Measurements from ENCODE around the gene KLHL3. TPM values are rescaled to one million over a fixed set of nuclear protein-coding genes. Genes with fewer than 3 reads are reported as not detected.

Gene KLHL3
- total RNA-seq, 1 donor from 2014 or later = 8.6 TPM

DNA sequence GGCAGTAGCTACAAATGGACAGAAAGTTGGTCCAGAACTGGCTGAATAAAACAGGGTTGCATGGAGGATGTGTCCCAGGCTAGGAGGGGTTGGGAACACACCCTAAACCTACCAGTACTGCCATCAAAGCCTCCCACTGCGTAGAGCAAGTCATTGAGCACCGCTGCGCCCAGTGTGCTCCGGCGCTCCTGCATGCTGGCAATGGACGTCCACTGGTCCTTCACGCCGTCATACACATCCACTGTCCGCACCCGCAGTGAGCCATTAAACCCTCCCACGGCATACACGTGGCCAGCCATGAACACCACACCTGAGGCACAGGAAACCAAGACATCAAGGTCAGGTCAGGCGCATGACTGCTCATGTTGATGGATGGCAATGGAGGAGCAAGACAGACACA is 97.0 kb downstream of the KLHL3 start:
- no peak for DNase-seq (ENCODE audit: extremely low read depth, low read depth, low spot score)

DNA sequence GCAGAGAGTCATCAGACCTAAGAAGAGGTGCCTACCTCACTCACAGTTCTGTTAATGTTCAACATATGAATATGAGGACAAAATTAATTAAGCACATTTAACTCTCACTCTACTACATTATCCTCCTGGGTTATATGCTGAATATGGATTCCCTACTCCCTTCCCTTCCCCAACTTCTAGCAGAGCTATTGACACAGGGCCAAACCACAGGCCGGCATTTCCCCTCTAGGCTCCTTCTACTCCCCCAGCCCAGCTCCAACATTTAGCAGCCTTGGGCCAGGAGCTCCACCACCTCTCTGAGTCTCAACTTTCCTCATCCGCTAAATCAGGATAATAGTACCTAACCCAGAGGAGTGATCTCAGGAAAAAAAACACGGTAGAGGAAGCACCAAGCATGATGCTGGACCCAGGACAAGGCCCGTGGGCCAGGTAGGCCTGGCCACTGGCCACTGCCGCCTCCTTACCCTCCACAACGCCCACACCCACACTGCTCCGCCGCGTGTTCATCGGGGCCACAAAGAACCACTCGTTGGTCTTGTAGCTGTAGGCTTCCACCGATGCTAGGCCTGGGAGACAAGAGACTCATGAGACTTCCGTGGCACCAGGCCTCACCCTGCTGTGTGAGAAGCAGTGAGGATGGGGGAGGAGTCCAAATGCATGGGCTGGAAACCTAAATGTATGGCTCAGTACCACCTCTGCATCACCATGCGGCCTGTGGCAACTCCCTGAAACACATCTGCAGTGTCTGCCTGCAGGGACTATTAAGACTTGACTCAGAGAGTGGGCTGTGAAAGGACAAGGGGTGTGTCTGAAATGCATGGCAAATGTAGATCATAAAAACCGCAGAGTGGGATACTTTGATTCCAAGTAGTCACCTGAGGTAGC is 98.8 kb downstream of the KLHL3 start:
- DNase-seq (ENCODE audit: extremely low read depth, low read depth, low spot score) = no peak

DNA sequence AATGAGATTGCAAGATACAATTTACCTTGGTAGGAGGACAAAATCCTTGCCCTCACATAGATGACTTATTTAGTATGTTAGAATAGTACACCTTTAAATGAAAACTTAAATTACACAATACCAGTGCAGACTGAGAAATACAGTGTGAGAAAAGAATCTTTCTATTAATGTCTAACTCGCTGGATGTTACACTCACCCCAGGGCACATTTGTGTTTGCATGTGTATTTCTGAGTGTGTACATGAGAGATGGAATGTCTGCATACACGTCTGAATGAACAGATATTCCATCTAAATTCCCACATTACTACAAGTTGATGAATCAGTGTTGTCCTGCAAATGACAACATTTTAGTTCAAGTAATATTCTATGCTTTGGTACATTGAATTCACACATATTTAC is 99.8 kb downstream of the KLHL3 start:
- DNase-seq (ENCODE audit: extremely low read depth, low read depth, low spot score) = no peak

DNA sequence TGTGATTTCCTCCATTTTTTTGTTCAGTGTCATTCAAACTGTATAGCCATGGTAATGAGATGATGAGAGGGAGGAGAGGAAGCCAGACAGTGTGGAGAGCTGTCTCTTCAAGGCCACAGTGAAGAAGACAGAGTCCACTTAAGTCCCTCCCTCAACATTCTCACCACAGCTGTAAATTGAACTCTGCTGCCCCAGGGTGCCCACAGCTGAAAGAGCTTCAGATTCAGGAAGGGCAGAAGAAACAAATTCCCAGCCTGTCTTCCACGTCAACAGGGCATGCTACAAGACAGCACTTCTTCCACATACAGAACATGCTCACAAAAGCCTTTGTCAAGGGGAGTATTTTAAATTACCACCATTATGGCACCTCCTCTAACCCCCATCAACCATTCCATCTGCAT is 100.4 kb downstream of the KLHL3 start:
- DNase-seq (ENCODE audit: extremely low read depth, low read depth, low spot score) = no peak

DNA sequence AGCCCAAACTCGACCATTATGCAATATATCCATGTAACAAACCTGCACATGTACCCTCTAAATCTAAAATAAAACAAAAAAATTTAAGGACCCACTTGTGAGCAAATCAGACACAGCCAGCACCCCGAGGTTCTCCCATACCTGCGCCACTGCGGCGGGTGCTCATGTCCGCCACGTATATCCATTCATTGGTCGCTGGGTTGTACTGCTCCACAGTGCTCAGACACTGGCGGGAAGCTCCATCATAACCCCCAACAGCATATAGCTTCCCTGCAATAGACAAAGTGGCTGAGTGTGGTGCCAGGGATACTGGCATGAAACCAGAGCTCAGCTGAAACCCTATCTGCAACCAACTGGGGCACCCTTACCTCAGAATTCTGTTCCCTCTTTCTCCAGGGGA is 102.0 kb downstream of the KLHL3 start:
- DNase-seq (ENCODE audit: extremely low read depth, low read depth, low spot score) = no peak

DNA sequence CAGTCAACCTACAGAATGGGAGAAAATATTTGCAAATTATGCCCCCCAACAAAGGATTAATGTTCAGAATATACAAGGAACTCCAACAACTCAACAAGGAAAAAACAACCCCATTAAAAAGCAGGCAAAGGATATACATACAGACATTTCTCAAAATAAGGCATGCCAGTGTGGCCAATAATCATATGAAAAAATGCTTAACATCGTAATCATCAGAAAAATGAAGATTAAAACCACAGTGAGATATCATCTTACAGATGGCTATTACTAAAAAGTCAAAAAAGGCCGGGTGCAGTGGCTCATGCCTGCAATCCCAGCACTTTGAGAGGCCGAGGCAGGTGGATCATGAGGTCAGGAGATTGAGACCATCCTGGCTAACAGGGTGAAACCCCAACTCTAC is 103.2 kb downstream of the KLHL3 start:
- no peak for DNase-seq (ENCODE audit: extremely low read depth, low read depth, low spot score)

DNA sequence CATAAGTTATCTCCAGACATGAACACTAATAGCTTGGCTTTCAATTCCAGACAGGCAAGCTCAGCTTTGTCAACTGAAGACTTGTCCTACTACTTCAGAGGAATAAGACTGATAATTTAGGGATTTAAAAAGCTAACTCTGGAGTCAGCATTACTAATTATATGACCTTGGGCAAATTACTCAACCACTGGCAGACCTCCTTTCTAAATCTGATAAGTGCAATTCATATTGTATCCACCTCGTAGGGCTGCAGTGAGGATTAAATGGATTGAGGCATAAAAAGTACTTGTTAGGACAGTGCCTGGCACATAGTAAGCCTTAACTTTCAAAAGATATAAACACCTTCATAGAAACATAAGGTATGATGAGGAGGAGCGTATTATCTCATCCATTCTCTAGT is 104.4 kb downstream of the KLHL3 start:
- no peak for DNase-seq (ENCODE audit: extremely low read depth, low read depth, low spot score)

DNA sequence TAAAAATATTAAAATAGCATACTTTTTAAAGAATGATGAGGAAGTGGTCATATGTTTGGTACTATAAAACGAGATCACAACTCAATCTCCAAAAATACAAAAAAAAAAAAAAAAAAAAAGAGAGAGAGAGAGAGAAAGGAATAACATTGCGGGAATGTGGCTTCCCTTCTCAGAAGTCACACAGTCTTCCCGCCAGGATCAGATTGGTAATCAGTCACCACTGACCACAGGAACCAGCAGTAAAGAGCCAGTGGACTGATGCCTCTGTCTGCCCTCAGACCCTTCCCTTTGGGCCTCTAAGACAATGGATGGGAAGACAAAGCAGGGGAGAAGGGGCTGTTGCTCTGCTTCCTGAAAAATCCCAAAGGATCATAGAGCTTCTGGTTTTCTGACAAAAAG is 104.9 kb downstream of the KLHL3 start:
- no peak for DNase-seq (ENCODE audit: extremely low read depth, low read depth, low spot score)

DNA sequence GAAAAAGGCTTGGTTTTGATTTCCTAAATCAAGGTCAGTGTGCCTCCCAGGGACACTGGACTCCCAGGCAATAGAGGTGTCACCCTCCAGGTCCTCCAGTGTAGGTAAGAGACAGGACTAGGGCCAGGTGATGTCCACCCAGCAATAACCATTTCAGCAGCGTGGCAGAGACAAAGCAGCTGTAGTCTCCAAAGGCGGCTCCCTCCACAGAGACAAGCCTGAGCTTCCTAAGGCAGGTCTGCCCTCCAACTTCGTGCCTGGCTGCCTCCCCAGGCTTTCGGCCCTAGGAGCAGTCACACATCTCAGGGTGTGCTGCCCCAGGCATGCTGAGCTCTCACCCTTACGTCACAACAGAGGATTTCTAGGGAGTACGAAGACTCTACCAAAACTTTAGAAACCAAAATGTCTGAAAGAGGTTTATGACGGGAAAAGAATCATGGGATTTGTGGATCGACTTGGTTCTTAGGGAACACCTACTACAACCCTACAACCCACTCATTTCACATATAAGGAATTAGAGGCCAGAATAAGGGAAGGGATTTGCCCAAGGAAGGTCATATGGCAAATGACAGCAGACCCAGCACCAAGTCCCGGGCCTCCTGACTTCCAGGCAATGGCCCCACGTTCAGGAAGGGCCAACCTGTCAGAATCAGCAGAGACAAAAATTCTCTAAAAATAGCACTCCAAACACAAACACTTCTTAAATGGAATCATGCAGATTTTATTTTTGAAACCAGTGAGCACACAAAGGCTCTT is 105.5 kb downstream of the KLHL3 start:
- no peak for DNase-seq (ENCODE audit: extremely low read depth, low read depth, low spot score)

DNA sequence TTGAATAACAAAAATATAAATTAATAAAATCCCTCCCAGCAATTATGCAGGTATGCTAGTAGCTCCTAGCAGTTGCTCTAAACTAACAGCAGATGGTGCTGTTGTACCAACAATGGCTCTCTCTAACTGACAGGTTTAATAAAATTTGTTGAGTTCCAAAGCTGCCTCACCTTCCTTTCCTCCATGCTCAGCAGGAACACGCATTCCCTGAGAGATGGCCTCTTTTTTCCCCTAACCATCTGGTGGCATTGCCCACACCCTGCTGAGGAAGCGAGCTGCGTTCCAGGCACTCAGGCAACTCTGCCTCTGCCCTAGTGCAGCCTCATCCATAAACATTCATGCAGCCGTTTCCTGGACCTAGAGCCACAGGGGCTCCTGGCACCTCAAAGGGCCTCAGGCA is 106.2 kb downstream of the KLHL3 start:
- DNase-seq (ENCODE audit: extremely low read depth, low read depth, low spot score) = peak; percentile 44

DNA sequence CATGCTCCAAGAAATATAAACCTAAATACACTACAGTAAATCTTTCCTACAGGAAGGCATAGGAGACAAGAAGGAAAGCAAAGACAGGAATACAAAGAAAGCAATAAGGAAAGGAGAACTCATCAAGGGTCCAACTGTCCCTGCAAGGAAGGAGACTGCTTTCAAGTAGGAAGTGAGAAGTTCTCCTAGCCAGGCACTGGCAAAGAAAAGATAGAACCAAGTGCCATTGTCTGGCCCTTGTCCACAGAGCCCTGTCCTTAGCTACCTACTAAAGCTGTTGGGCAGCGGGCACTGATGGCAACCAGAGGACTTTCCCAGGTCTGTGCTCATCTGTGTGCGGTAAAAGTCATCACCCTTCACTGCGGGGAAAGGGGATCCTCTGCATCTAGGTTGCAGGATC is 108.2 kb downstream of the KLHL3 start:
- DNase-seq (ENCODE audit: extremely low read depth, low read depth, low spot score) = no peak

DNA sequence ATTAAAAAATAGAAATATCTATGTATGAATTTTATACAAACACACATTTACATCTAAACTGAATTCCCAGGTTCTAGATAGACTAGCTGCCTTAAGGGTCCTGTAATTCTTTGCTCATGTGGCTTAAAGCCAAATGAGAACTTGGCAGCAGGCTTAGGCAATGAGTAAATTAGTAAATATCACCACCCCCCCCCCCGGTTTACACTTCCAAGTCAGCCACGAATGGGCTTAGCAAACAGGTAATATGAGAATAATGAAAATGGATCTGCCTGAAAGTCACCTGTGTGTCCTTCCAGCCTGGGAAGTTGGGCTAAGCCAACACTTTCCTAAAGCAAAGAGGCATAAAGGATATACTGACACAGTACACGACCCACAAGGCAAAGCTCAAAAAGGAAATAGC is 108.6 kb downstream of the KLHL3 start:
- no peak for DNase-seq (ENCODE audit: extremely low read depth, low read depth, low spot score)

DNA sequence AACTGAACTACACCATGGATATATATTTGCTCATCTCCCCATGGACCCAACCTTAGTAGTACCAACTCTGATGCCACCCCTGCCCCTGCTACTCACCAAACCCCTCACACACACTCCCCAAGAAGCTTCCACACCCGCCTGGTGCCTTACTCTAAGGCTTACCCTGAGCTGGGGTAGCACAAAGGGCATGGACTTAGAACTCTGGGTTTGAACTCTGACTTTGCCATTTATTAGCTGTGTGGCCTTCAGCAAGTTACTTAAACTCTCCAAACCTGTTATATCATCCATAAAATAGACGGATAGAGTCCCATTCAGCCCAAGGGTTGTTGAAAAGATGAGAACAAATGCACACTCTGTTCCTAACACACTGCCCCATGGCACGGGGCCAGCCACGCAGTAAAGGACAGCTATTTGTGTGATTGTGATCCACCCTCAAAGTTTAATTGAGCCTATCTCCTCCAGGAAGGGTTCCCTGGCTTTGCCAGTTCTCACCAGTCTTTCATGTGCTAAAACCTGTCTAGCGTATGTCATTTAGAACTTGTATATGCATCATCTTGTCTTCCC is 111.0 kb downstream of the KLHL3 start:
- DNase-seq (ENCODE audit: extremely low read depth, low read depth, low spot score) = no peak

DNA sequence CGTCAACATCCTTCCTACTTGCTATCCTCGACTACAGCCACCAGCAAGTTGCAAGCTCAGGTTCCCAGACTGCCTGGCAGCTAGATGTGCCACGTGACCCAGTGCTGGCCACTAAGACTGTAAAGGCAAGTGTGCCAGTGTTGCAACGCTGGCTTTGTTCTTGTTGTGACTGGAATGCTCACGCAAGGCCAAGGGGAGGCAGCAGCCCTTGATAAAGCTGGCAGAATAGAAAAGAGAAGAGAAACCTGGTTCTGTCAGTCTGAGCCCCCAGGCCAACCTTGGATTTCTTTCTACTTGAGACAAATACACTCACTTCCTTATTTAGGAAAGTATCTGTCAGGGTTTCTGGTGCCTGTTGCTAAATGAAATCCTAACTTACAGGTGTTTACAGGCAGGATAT is 113.0 kb downstream of the KLHL3 start:
- no peak for DNase-seq (ENCODE audit: extremely low read depth, low read depth, low spot score)

DNA sequence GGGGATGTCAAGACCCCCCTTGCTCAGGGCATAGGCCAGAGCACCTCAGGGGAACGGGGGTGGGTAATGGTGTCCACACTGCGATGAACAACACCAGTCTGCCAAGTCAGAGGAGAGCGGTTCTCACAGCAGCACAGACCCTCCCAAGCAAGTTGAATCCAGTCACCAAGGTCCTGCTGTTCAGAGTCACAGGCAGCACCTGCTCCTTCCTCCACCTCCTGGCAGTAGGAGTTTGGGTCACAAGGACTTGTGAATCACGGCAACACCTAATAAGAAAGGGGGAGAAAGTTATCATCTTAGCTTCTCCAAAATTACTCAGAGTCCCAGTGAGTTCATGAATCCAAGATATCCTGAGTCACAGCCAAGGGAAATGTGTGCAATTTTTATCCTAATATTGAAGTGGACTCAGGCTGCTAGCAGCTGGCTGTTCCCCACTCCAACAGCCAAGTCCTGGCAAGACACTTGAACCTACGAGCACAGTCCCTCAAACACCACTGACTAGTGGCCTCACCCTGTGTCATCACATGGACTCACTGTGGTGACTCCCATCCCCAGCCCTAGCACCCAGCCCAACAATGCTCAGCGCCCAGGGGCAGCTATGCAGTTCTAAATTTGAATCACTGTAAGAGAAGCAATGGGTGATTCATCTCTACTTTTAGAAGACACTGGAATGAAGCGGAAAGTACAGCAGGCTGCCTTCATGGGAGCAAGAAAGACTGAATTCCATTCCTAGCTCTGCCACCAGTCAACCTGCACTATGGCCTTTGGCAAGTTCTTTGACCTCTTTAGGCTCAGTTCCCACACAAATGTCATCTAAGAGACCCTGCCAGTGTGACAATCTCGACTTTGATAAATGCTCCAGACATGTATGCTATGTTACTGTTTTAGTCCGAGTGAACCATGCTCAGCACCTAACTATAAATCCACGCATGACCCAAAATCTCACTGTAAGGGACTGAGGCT is 113.7 kb downstream of the KLHL3 start:
- no peak for DNase-seq (ENCODE audit: extremely low read depth, low read depth, low spot score)

DNA sequence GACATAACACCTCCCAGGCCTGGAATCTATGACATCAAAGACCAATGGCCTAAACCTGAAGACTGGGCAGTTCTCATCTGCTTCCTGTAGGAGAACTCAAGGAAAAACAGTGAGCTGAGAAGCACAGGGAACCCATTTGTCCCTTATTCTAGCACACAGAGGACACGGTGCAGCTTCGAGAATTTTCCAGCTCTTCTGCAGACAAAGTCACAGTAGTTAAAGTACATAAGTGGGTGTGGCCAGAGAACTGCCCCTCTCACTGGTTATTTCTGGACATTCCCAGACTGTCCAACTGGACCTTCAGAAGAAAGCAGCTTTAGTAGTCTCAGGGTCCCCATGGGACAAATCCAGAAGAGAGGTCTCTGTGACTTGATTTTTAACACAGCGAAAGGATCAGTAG is 114.6 kb downstream of the KLHL3 start:
- no peak for DNase-seq (ENCODE audit: extremely low read depth, low read depth, low spot score)

DNA sequence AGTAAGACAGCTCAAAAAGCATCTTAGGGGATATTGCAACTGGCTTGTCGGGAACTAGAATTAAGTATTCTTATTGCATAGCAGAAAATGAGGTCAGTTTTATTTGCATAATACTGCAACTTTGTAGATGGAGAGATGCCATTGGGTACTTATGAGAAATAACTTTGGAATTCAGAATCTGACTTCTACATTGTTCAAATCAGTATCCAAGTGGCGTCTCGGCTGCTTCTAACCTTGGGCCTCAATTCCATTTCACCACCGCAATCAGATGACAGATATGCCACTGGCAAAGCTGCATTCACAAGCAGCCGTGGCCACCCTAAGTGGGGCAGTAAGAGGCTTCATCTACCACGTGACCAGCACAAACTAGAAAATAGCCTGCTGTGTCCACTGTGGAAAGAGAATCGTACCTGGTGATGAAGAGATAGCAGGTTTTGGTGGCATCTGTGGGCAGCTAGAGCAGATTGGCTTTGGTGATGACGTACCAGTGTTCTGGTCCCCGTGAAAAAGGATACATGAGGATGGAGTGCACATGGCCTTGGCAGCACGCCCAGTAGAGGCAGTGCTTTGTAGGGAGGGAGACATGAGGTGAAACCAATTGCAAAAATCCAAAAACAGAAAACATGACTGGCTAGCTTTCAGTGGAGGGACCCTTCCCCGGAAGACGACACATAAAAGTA is 116.6 kb downstream of the KLHL3 start:
- DNase-seq (ENCODE audit: extremely low read depth, low read depth, low spot score) = no peak

DNA sequence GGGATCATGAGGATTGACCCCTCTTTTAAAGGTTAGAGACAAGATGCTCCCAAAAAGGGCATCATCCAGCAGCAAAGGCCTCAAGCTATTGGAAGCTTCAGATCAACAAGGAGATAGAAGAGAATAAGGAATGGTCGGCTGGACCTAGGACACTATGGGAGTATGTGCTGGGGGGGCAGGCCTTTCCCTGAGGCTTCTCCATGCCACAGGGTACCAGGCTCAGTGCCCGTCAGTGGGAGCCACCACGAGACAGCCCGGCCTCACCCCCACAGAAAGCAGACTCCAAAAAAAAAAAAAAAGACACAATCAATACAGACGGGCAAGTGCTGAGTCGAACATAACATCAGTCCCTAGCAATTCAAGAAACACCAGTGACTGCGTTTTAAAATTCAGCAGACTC is 117.4 kb downstream of the KLHL3 start:
- no peak for DNase-seq (ENCODE audit: extremely low read depth, low read depth, low spot score)

DNA sequence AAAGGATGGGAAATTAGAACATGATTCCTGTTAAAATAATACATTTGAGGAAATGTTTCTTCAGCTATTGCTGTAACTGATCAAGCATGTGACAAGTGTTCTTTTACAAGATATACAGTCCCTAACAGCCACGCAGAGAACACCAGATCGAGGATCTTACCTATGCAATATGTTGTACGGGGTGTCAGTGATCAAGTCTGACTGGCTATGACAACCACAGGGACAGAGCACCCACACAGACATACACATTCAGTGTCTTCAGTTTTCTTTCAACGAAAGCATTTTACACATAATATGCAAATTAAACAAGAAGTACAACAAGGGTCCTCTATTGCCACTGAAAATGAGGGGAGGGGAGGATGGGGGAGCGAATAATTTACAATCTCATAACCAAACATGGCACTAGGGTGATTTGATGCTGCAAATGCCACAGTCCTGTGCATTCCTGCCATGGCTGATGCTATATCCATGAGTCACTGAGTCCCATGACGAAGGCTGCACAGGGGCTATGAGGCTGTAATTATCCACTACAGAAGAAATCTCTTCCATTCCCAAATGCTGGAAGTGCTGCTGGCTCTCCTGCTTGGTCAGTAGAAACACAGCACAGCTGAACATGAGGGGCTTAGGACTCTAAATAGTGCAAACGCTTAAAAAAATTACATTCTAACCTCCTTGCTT is 118.2 kb downstream of the KLHL3 start:
- no peak for DNase-seq (ENCODE audit: extremely low read depth, low read depth, low spot score)

DNA sequence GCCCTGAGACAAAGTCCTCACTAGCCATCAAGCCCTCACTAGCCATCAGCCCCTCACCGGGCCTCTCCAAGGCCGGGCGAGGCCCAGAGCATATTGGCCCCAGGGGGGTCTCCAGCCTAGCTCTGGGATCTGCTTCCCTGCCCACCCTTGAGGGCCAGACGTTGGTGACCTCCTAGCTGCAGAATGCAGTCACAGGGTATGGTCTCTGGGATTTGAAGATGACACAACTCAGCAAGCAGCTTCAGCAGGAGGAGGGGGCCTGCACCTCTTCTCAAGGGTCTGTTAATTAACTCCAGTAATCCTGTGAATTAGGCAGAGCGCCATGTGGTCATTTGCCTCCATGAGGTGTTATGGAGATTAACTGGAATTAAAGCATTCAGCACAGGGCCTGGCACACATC is 119.8 kb downstream of the KLHL3 start:
- DNase-seq (ENCODE audit: extremely low read depth, low read depth, low spot score) = no peak
